ENCODE data around the gene KAT2B.

Gene KAT2B

GRCh38 chr3:20064796-20065564, 24.7 kb downstream of the KAT2B start:
- DNase-seq (ENCODE audit: low read depth in 2 of 2), result no peak

- no peak for DNase-seq (ENCODE audit: low read depth in 2 of 2)
Observed at GRCh38 chr3:20066079-20066478, 25.8 kb downstream of the KAT2B start.

- DNase-seq (ENCODE audit: low read depth in 2 of 2), result no peak
Observed at GRCh38 chr3:20066850-20067617, 26.8 kb downstream of the KAT2B start.

GRCh38 chr3:20068512-20069177, 28.4 kb downstream of the KAT2B start:
- no peak for DNase-seq (ENCODE audit: low read depth in 2 of 2)

GRCh38 chr3:20069178-20069532, 28.9 kb downstream of the KAT2B start:
- DNase-seq (ENCODE audit: low read depth in 2 of 2), result no peak

GRCh38 chr3:20071175-20071574, 30.9 kb downstream of the KAT2B start:
- DNase-seq (ENCODE audit: low read depth in 2 of 2), result no peak

GRCh38 chr3:20072422-20072821, 32.2 kb downstream of the KAT2B start:
- no peak for DNase-seq (ENCODE audit: low read depth in 2 of 2)

- DNase-seq (ENCODE audit: low read depth in 2 of 2), result no peak
Observed at GRCh38 chr3:20073068-20073467, 32.8 kb downstream of the KAT2B start.

GRCh38 chr3:20073683-20074082, 33.4 kb downstream of the KAT2B start:
- DNase-seq (ENCODE audit: low read depth in 2 of 2), result no peak

GRCh38 chr3:20074226-20075063, 34.2 kb downstream of the KAT2B start:
- DNase-seq (ENCODE audit: low read depth in 2 of 2), result no peak

- DNase-seq (ENCODE audit: low read depth in 2 of 2), result no peak
Observed at GRCh38 chr3:20075197-20075596, 35.0 kb downstream of the KAT2B start.

- DNase-seq (ENCODE audit: low read depth in 2 of 2), result no peak
Observed at GRCh38 chr3:20076296-20076997, 36.2 kb downstream of the KAT2B start.

- no peak for DNase-seq (ENCODE audit: low read depth in 2 of 2)
Observed at GRCh38 chr3:20077068-20077467, 36.8 kb downstream of the KAT2B start.

- no peak for DNase-seq (ENCODE audit: low read depth in 2 of 2)
Observed at GRCh38 chr3:20078194-20078714, 38.0 kb downstream of the KAT2B start.

GRCh38 chr3:20079621-20080020, 39.4 kb downstream of the KAT2B start:
- no peak for DNase-seq (ENCODE audit: low read depth in 2 of 2)

- DNase-seq (ENCODE audit: low read depth in 2 of 2), result no peak
Observed at GRCh38 chr3:20080956-20081554, 40.8 kb downstream of the KAT2B start.

GRCh38 chr3:20083253-20083652, 43.0 kb downstream of the KAT2B start:
- DNase-seq (ENCODE audit: low read depth in 2 of 2), result no peak

- no peak for DNase-seq (ENCODE audit: low read depth in 2 of 2)
Observed at GRCh38 chr3:20083953-20084352, 43.7 kb downstream of the KAT2B start.

- no peak for DNase-seq (ENCODE audit: low read depth in 2 of 2)
Observed at GRCh38 chr3:20091331-20092047, 51.2 kb downstream of the KAT2B start.

GRCh38 chr3:20095470-20095869, 55.2 kb downstream of the KAT2B start:
- DNase-seq (ENCODE audit: low read depth in 2 of 2), result no peak

Data from stimulated activated CD4-positive, alpha-beta T cell treated with anti-CD3 and anti-CD28 coated beads, Interleukin-15, amount 100 ng/mL, for 48 hours (primary cell).